Kidney (tissue), 14 donors: ENCODE measurements around the gene EPAS1. TPM values are rescaled to one million over a fixed set of nuclear protein-coding genes. Genes with fewer than 3 reads are reported as not detected.

Experiments
- DNase-seq, 5 donors: peaks; one replicate each; pipeline ENCODE4 v3.0.0-alpha.2; 2013 to 2020
- FAIRE-seq: peaks from 2 replicates; lab custom pipeline; 2012; peaks lifted over from hg19 to GRCh38; lab: Jason Lieb, UNC
- H3K27ac ChIP-seq, 2 donors: one replicate each; pipeline ENCODE4 v1.7.0; 2013; ENCODE audit warnings: low read depth in 2 of 2, low read length in 2 of 2, inconsistent platforms in 1 of 2
- H3K27me3 ChIP-seq: one replicate; pipeline ENCODE4 v1.7.1; 2013; ENCODE audit warnings: low read length, inconsistent platforms; ENCODE audit not compliant: control insufficient read depth, insufficient read depth
- H3K36me3 ChIP-seq, 3 donors: one replicate each; pipeline versions ENCODE4 v1.7.0 to v1.7.1; 2013; ENCODE audit warnings: low read length in 3 of 3, control low read depth in 1 of 3, inconsistent platforms in 1 of 3; ENCODE audit not compliant: insufficient read depth in 3 of 3, control insufficient read depth in 2 of 3
- H3K4me1 ChIP-seq, 3 donors: one replicate each; pipeline versions ENCODE4 v1.7.0 to v1.7.1; 2013; ENCODE audit warnings: low read length in 3 of 3, inconsistent platforms in 1 of 3, low read depth in 1 of 3; ENCODE audit not compliant: control insufficient read depth in 2 of 3, insufficient read depth in 2 of 3
- H3K4me3 ChIP-seq, 3 donors: one replicate each; pipeline versions ENCODE4 v1.7.0 to v1.8.1; 2013; ENCODE audit warnings: low read length in 3 of 3, control low read depth in 1 of 3, inconsistent platforms in 1 of 3
- H3K9ac ChIP-seq, 3 donors: one replicate each; pipeline versions ENCODE4 v1.7.0 to v1.7.1; 2013; ENCODE audit warnings: low read length in 3 of 3, control low read depth in 1 of 3, inconsistent platforms in 1 of 3
- H3K9me3 ChIP-seq, 3 donors: one replicate each; pipeline versions ENCODE4 v1.7.0 to v1.7.1; 2013; ENCODE audit warnings: low read length in 3 of 3, control low read depth in 1 of 3, inconsistent platforms in 1 of 3; ENCODE audit not compliant: control insufficient read depth in 2 of 3, insufficient read depth in 1 of 3
- CTCF ChIP-seq: IDR thresholded peaks from 3 replicates; pipeline ENCODE4 v1.5.1; 2012; ENCODE audit warnings: mild to moderate bottlenecking, moderate library complexity, borderline replicate concordance; ENCODE audit not compliant: insufficient read depth; ENCODE audit errors: extremely low read depth
- intact Hi-C: fragments of 100-400 bp; cut with DNase I; formaldehyde crosslinking; loops from one replicate; pipeline ENCODE4 v1.11.1; 2022
- polyA plus RNA-seq: library from polyadenylated mRNA; stranded (reverse); fragments of 350-450 nt; fragmentation: Illumina TruSeq; extraction: RNeasy Lipid Tissue Mini Kit (QIAGEN cat#74804); gene quantifications from one replicate; pipeline ENCODE4 v1.2.3, GENCODE V29; 2014; ENCODE audit warnings: low read depth, low replicate concordance; ENCODE audit not compliant: insufficient read depth
- total RNA-seq: library from RNA; stranded (reverse); fragmentation: NEBNext Ultra II Directional; extraction: Animal tissue kit (Norgen Biotek cat#: 25700); gene quantifications from one replicate; pipeline ENCODE4 v1.2.1, GENCODE V29; 2021
- donor health status: control.
- donor health status: control.
- donor health status: control.
- donor health status: control.
- donor health status: control.
- donor health status: DM: yes; HTN: yes; CAD: no.
- donor health status: Normal renal cell carcinoma (clear cell type).

The EPAS1 gene
- total and polyA plus RNA-seq, 2 donors from 2014 or later = 142 to 398 TPM

- Histone ChIP-seq H3K9ac (no peak overlapping the region), H3K27ac (no peak overlapping the region), H3K27me3 (no peaks in the 10 kb centered on the region), H3K4me1 (no peaks in the 10 kb centered on the region), H3K4me3 (no peak overlapping the region), H3K36me3 (no peaks in the 10 kb centered on the region), H3K9me3 (peaks cover 0 to 6% (median 1%) of the 10 kb centered on the region in 3 donors)
- no peak for TF ChIP-seq CTCF
- FAIRE-seq (no peak), DNase-seq (no peak)
- intact Hi-C loops = no loop called here
Observed at GRCh38 chr2:46421361-46421760, 124.2 kb downstream of the EPAS1 start.

- FAIRE-seq (no peak), DNase-seq (no peak)
- no peak overlapping the region for H3K4me3 ChIP-seq
Observed at GRCh38 chr2:46422717-46423394, 125.6 kb downstream of the EPAS1 start.

GRCh38 chr2:46424937-46425336 lies 127.7 kb downstream of the EPAS1 start:
- H3K27me3 ChIP-seq = no peaks in the 10 kb centered on the region
- H3K27ac ChIP-seq = no peak overlapping the region
- DNase-seq (no peak), FAIRE-seq (no peak)
- H3K4me1 ChIP-seq = no peaks in the 10 kb centered on the region
- no peaks in the 10 kb centered on the region for H3K9me3 ChIP-seq
- no peak overlapping the region for H3K9ac ChIP-seq
- intact Hi-C loops = no loop called here
- H3K36me3 ChIP-seq = no peaks in the 10 kb centered on the region
- no peak overlapping the region for H3K4me3 ChIP-seq
- no peak for TF ChIP-seq CTCF

More at GRCh38 chr2:46422717-46423394, 125.6 kb downstream of the EPAS1 start:
- Histone ChIP-seq H3K9ac (no peak overlapping the region), H3K27ac (no peak overlapping the region), H3K9me3 (no peaks in the 10 kb centered on the region), H3K36me3 (no peaks in the 10 kb centered on the region), H3K27me3 (no peaks in the 10 kb centered on the region), H3K4me1 (no peaks in the 10 kb centered on the region)
- intact Hi-C loops = no loop called here
- TF ChIP-seq CTCF = no peak
